ENCODE results near the gene PPP1R12A.

Gene PPP1R12A

GRCh38 chr12:79935021-79935623 lies at the start of gene PPP1R12A:
Gene PPP1R12A, minus strand, starts transcription at chr12:79935097. Its CDS starts 166 bp downstream, at chr12:79934931.
- Histone ChIP-seq H3K36me3 (replicated peaks; ENCODE audit: low read depth, low read length) (no peaks in the 10 kb centered on the region), H3K79me2 (ENCODE audit: low read length) (peaks cover 53% of the 10 kb centered on the region), H3K27ac (ENCODE audit: low read length) (peak within 1 kb of the TSS; percentile 62), H2AFZ (ENCODE audit: low read depth, low read length) (peak within 1 kb of the TSS; percentile 87), H3K4me3 (ENCODE audit: low read length) (peak within 1 kb of the TSS; percentile 96), H3K27me3 (ENCODE audit: low read depth, low read length) (no peaks in the 10 kb centered on the region), H3K9me3 (ENCODE audit: insufficient read depth, low read length) (no peaks in the 10 kb centered on the region), H4K20me1 (ENCODE audit: insufficient read depth, low read length) (peaks cover 32% of the 10 kb centered on the region), H3K4me2 (ENCODE audit: low read length) (peak within 1 kb of the TSS; percentile 87), H3K4me1 (ENCODE audit: low read length) (peaks cover 20% of the 10 kb centered on the region), H3K9ac (ENCODE audit: low read length) (peak within 1 kb of the TSS; percentile 91)
- no peak for TF ChIP-seq CTCF (IDR thresholded peaks at IDR 0.05; ENCODE audit: low read depth, low read length)
- no peak for TF ChIP-seq EZH2phosphoT487 (IDR thresholded peaks at IDR 0.05; ENCODE audit: low read depth)

GRCh38 chr12:79983986-79984620 lies 49.2 kb upstream of the PPP1R12A start:
- Histone ChIP-seq H2AFZ (ENCODE audit: low read depth, low read length) (no peak overlapping the region), H3K4me1 (ENCODE audit: low read length) (no peaks in the 10 kb centered on the region), H3K27me3 (ENCODE audit: low read depth, low read length) (peaks cover 26% of the 10 kb centered on the region), H3K4me3 (ENCODE audit: low read length) (no peak overlapping the region), H3K27ac (ENCODE audit: low read length) (no peak overlapping the region), H3K4me2 (ENCODE audit: low read length) (no peak overlapping the region), H3K79me2 (ENCODE audit: low read length) (no peaks in the 10 kb centered on the region), H3K9me3 (ENCODE audit: insufficient read depth, low read length) (no peaks in the 10 kb centered on the region), H4K20me1 (ENCODE audit: insufficient read depth, low read length) (no peaks in the 10 kb centered on the region), H3K9ac (ENCODE audit: low read length) (no peak overlapping the region), H3K36me3 (replicated peaks; ENCODE audit: low read depth, low read length) (no peaks in the 10 kb centered on the region)
- TF ChIP-seq CTCF (IDR thresholded peaks at IDR 0.05; ENCODE audit: low read depth, low read length) (no peak), EZH2phosphoT487 (IDR thresholded peaks at IDR 0.05; ENCODE audit: low read depth) (no peak)

- Histone ChIP-seq H2AFZ (ENCODE audit: low read depth, low read length) (no peak overlapping the region), H3K4me2 (ENCODE audit: low read length) (no peak overlapping the region), H3K4me3 (ENCODE audit: low read length) (no peak overlapping the region), H3K9me3 (ENCODE audit: insufficient read depth, low read length) (no peaks in the 10 kb centered on the region), H3K9ac (ENCODE audit: low read length) (no peak overlapping the region), H4K20me1 (ENCODE audit: insufficient read depth, low read length) (no peaks in the 10 kb centered on the region), H3K4me1 (ENCODE audit: low read length) (no peaks in the 10 kb centered on the region), H3K36me3 (replicated peaks; ENCODE audit: low read depth, low read length) (no peaks in the 10 kb centered on the region), H3K27me3 (ENCODE audit: low read depth, low read length) (peaks cover 26% of the 10 kb centered on the region), H3K27ac (ENCODE audit: low read length) (no peak overlapping the region), H3K79me2 (ENCODE audit: low read length) (no peaks in the 10 kb centered on the region)
- TF ChIP-seq EZH2phosphoT487 (IDR thresholded peaks at IDR 0.05; ENCODE audit: low read depth): no peak
- no peak for TF ChIP-seq CTCF (IDR thresholded peaks at IDR 0.05; ENCODE audit: low read depth, low read length)
These were observed 48.6 kb upstream of the PPP1R12A start for GRCh38 chr12:79983492-79983891.

- no peaks in the 10 kb centered on the region for H3K79me2 ChIP-seq (ENCODE audit: low read length)
- no peaks in the 10 kb centered on the region for H4K20me1 ChIP-seq (ENCODE audit: insufficient read depth, low read length)
- H3K4me2 ChIP-seq (ENCODE audit: low read length): no peak overlapping the region
- no peaks in the 10 kb centered on the region for H3K4me1 ChIP-seq (ENCODE audit: low read length)
- H3K36me3 ChIP-seq (replicated peaks; ENCODE audit: low read depth, low read length): no peaks in the 10 kb centered on the region
- no peak overlapping the region for H3K4me3 ChIP-seq (ENCODE audit: low read length)
- no peak overlapping the region for H3K27ac ChIP-seq (ENCODE audit: low read length)
- no peak for TF ChIP-seq EZH2phosphoT487 (IDR thresholded peaks at IDR 0.05; ENCODE audit: low read depth)
- no peak for TF ChIP-seq CTCF (IDR thresholded peaks at IDR 0.05; ENCODE audit: low read depth, low read length)
- no peaks in the 10 kb centered on the region for H3K9me3 ChIP-seq (ENCODE audit: insufficient read depth, low read length)
- no peak overlapping the region for H2AFZ ChIP-seq (ENCODE audit: low read depth, low read length)
- peaks cover 26% of the 10 kb centered on the region for H3K27me3 ChIP-seq (ENCODE audit: low read depth, low read length)
- no peak overlapping the region for H3K9ac ChIP-seq (ENCODE audit: low read length)
These were observed 47.5 kb upstream of the PPP1R12A start for GRCh38 chr12:79982086-79983062.
